ENCODE measurements around the gene CCDC60.

CCDC60 gene

GRCh38 chr12:119574255-119574654 is 239.7 kb downstream of the CCDC60 start:
- TF ChIP-seq, protein P1, sequence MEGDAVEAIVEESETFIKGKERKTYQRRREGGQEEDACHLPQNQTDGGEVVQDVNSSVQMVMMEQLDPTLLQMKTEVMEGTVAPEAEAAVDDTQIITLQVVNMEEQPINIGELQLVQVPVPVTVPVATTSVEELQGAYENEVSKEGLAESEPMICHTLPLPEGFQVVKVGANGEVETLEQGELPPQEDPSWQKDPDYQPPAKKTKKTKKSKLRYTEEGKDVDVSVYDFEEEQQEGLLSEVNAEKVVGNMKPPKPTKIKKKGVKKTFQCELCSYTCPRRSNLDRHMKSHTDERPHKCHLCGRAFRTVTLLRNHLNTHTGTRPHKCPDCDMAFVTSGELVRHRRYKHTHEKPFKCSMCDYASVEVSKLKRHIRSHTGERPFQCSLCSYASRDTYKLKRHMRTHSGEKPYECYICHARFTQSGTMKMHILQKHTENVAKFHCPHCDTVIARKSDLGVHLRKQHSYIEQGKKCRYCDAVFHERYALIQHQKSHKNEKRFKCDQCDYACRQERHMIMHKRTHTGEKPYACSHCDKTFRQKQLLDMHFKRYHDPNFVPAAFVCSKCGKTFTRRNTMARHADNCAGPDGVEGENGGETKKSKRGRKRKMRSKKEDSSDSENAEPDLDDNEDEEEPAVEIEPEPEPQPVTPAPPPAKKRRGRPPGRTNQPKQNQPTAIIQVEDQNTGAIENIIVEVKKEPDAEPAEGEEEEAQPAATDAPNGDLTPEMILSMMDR (IDR thresholded peaks at IDR 0.05; ENCODE audit: borderline replicate concordance, insufficient read depth, low read depth, low read length) = no peak

GRCh38 chr12:119576118-119576810 is 241.7 kb downstream of the CCDC60 start:
- TF ChIP-seq, protein P1 (IDR thresholded peaks at IDR 0.05; ENCODE audit: borderline replicate concordance, insufficient read depth, low read depth, low read length) = no peak
- no peak overlapping the region for H3K4me3 ChIP-seq (ENCODE audit: low read depth, low read length)

More at GRCh38 chr12:119574255-119574654, 239.7 kb downstream of the CCDC60 start:
- no peak overlapping the region for H3K4me3 ChIP-seq (ENCODE audit: low read depth, low read length)

DNA sequence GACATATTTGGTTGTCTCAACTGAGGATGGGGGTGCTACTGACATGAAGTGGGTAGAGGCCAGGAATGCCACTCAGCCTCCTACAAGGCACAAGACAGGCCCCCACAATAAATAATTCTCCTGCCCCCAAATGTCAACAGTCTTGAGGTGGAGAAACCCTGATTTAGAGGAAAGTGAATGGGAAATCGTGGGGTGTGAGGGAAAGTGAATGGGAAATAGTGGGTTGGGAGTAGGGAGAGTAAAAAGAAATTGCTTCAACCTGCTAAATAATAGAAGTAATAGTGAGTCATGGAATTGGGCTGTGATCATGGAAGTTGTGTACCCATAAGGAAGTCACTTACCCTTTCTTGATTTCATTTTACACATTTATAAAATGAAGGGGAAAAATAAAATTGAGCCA is 242.4 kb downstream of the CCDC60 start:
- TF ChIP-seq, protein P1 (IDR thresholded peaks at IDR 0.05; ENCODE audit: borderline replicate concordance, insufficient read depth, low read depth, low read length) = no peak
- H3K4me3 ChIP-seq (ENCODE audit: low read depth, low read length) = no peak overlapping the region

DNA sequence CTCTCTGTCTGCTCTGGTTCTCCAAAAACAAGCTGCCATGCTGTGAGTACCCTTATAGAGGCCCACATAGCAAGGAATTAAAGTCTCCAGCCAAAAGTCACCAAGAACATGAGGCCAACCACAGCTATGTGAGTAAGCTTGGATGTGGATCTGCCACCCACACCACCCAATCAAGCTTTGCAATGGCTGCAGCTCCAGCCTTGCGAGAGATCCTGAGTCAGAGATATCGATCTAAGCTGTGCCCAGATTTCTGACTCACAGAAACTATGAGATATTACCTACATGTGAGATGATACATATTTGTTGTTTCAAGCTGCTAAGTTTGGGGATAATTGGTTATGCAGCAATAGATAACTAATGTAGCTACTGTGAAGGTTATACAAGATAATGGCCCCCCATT is 243.6 kb downstream of the CCDC60 start:
- TF ChIP-seq, protein P1 (IDR thresholded peaks at IDR 0.05; ENCODE audit: borderline replicate concordance, insufficient read depth, low read depth, low read length) = no peak
- no peak overlapping the region for H3K4me3 ChIP-seq (ENCODE audit: low read depth, low read length)

DNA sequence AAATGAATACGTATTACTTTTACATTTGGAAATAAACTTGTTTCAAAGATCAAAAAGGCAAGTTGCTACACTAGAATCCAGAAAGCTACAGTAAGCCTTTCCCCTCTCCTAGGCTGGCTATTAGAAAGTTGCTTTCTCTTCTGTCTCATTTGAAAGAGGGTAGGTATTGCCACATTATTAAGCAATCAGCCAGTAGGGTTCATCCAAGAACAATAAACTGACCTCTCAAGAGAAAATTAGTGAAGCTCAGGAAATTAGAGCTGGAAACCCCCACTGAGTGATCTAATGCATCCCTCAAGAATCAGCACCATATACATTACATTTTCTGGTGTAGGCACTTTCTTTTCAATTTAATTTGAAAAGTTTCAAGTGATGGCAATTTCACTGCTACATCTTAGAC is 254.6 kb downstream of the CCDC60 start:
- TF ChIP-seq, protein P1 (IDR thresholded peaks at IDR 0.05; ENCODE audit: borderline replicate concordance, insufficient read depth, low read depth, low read length) = no peak
- H3K4me3 ChIP-seq (ENCODE audit: low read depth, low read length) = no peak overlapping the region

GRCh38 chr12:119589634-119590033 is 255.1 kb downstream of the CCDC60 start:
- TF ChIP-seq, protein P1 (IDR thresholded peaks at IDR 0.05; ENCODE audit: borderline replicate concordance, insufficient read depth, low read depth, low read length) = no peak
- no peak overlapping the region for H3K4me3 ChIP-seq (ENCODE audit: low read depth, low read length)

All from GM12875 (cell line).